NCI-H146 treated with DMSO at 0.1 percent for 48 hours (cell line): Measurements from ENCODE around the gene NLRP1.

Experiments
- DNase-seq: peaks from one replicate; lab custom pipeline; 2025; ENCODE audit not compliant: unreplicated experiment; lab: John Stamatoyannopoulos, UW

NLRP1 gene

DNA sequence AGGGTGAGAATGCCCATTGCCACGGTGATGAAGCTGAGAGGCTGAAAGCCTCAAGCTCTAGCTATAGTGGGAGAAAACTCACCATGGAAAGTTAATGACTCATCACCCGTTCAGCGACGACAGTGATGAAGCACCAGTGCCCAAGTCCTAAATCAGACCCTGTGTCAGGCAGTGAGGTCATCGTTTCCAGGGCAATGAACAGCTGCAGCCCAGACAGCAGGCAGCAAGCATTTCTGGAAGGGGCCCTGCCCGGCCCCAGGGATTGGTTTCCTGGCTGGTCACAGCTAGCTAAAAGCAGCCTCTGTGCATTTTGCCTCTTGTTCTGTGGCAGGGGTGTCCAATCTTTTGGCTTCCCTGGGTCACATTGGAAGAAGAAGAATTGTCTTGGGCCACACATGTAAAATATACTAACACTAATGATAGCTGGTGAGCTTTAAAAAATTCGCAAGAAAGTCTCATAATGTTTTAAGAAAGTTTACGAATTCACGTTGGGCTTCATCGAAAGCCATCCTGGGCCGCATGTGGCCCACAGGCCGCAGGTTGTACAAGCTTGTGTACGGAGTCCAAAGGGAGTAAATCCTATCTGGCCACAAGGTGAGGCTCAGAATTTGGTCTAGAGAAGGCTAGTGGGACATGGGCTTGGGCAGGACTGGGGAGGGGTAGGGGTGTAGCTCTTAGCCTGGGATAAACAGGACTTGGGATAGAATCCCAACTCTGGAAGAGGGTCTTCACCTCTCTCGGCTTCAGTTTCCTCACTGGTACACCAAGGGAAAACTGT lies 57.3 kb downstream of the NLRP1 start:
- no peak for DNase-seq

DNA sequence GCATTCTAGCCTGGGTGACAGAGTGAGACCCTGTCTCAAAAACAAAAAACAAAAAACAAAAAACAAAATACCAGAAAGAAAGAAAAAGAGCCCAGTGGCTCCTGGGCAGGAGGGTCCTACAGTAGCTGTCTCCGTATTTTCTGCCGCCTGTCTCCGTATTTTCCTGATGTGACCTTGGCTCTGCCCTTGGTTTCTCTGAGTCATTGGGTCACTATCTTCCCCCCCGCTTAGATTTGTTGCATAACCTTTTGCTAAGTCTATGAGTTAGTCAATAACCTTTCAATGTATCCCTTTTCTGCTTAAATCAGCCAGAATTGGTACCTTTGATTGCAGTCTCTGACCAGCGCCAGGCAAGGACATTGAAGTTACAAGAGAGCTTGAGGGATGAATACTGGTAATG lies 61.1 kb downstream of the NLRP1 start:
- no peak for DNase-seq

DNA sequence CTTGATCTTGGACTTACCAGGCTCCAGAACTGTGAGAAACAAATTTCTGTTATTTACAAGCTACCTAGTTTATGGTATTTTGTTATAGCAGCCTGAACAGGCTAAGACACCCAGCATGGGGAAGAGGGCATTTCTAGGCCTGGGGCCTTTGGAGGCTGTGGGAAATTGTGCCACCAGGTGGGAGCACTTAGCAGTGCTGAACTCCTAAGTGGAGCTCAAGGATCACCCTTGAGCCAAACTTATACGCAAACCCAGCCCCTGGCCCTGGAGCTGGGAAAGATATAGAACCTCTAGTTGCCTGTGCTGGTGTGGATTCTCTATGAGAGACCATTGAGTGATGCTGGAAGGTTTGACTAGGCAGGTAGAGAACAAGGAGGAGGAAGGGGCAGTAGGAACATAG lies 61.8 kb downstream of the NLRP1 start:
- no peak for DNase-seq

DNA sequence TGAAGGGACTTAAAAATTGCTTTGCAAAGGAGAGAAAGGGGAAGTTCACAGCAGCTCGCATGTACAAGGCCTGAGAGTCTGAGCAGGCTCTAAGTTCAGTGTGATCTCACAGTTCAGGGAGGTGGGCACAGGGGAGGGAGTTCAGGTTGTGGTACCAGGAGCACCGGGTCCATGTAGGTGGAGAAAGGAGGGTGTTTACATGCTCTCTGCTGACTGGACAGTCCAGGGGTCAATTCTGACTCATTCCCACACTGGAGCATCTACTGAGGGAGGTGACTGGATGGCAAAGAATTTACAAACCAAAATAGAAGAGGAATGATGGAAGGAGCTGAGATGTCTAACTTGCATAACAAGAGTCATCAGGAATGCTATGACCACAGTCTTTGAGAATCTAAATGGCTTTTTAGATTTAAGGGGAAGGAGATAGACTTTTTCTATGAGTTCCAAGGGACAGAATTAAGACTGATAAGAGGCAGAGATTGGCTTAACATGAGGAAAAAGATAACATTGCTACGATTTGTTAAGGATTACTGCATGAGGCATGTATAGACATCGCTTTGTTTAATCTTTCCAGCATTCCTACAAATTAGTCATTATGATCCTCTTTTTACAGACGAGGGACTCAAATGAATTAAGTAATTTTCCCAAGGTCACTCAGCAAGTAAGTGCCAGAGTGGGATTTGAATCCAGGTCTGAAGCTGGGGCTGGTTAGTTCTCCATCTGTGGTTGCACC lies 68.1 kb downstream of the NLRP1 start:
- no peak for DNase-seq

DNA sequence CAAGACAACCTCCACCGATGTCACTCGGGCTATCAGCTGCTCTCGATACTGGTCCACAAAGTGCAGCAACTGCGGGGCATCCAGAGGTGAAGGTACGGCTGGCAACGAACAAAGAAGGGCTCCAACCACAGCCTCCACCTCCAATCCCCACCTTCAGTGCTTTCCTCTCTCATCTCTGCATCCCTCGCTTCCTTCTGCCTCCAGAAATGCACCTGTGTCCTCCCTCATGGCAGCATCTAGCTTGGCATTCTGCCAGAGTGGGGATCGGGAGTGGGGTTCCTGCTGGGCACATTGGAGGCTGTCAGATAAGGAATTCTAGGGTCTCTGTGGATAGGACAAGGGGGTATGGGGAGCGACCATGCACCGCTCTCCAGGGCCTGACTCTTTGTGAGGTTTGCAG lies 69.3 kb downstream of the NLRP1 start:
- no peak for DNase-seq

DNA sequence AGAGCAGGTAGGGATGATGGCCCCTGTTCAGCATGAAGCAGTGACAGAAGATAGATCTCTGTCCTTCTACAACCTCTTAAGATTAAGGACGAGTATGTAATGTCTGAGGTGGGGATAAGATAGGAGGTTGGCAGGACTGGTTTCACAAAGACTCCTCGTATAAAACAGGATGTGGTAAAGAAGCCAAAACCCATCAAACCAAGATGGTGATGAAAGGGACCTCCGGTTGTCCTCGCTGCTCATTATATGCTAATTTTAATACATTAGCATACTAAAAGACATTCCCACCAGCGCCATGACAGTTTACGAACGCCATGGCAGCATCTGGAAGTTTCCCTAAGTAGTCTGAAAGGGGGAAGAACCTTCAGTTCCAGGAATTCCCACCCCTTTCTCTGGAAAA lies 70.7 kb downstream of the NLRP1 start:
- no peak for DNase-seq

DNA sequence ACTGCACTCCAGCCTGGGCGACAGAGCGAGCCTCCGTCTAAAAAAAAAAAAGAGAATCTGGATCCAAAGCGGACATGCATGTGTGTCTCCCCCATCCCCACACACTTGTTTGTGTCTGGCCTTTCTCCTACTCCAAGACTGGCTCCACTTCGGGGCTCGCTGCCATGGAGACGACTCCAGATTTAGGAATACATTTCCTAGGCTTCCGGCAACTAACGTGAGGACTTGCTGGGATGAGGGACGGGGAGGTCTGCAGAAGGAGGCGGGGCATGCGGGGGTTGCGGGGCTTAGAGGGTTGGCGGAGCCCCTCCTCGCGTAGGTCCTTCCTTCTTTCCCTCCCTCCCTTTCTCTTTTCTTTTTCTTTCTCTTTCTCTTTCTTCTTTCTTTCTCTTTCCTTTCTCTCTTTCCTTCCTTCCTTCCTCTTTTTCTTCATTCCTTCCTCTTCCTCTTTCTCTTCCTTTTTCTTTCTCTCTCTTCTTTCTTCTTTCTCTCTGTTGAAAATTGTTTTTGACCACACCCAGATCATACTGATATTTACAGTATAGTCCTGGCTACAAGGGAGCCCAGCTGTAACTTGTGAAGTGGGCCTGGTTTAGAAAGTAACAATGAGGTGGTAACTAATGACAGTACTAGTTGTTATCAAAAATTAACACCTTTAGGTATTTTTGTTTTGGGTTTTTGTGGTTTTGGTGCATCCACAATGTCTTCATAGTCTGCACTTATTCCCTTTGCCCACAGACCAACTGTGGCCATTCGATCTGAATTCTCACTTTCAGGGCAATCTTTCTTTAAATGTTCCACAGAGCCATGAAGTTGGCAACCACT lies 72.7 kb downstream of the NLRP1 start:
- DNase-seq = no peak

DNA sequence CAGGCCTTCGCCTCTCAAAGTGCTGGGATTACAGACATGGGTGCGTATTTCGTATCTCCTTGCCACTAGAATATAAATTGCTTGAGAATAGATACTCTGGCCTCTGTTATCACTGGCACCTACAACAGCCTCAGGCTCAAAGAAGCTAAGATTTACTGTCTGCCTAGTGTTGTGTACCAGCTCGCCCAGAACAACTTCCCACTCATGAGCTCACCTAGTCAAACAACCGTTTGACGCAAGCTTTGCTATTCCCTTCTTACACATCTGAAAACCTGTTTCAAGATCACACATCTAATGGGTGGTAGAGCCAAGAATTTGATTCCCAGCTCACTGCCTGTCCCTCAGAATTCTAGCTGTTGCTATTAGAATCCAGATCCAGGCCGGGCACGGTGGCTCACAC lies 73.5 kb downstream of the NLRP1 start:
- DNase-seq = no peak

DNA sequence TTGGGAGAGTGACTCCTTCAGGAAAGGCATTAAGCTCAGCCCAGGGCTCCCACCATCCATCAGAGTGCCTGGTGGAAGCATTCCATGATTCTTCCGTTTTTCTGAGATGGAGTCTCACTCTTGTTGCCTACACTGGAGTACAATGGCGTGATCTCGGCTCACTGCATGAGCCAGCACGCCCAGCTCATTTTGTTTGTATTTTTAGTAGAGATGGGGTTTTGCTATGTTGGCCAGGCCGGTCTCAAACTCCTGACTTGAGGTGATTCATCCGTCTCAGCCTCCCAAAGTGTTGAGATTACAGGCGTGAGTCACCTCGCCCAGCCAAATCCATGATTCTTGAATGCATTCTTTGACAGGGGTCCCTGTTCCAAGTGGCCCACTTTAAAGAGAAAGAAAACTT lies 74.8 kb downstream of the NLRP1 start:
- no peak for DNase-seq

DNA sequence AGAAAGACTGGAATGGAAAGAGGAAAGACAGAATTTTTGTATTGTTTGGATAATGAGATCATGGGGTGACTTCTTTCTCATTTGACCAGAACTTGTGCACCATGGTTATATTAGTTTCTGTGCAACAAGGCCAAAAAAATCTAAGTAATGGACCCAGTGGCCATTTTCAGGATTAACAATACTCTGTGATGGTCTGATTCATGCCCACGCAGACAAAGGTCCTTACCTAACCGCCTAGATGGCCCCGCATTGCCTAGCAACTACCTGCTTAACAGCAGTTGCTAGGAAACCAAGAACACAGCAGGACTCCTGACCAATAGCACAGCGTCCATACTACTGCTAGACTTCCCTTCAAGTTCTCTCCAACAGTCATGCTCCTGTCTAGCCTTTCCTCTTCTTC lies 75.5 kb downstream of the NLRP1 start:
- DNase-seq = peak; percentile 78

DNA sequence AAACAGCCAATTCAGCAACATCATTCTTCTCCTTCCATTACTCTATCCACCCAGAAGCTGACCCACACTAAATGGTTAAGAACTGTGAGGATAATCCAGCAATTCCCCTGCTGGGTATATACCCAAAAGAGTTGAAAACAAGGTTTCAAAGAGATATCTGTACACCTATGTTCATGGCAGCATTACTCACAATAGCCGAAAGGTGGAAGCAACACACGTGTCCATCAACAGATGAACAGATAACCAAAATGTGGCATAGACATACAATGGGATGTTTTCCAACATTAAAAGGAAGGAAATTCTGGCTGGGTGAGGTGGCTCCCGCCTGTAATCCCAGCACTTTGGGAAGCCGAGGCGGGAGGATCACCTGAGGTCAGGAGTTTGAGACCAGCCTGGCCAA lies 78.0 kb downstream of the NLRP1 start:
- no peak for DNase-seq

DNA sequence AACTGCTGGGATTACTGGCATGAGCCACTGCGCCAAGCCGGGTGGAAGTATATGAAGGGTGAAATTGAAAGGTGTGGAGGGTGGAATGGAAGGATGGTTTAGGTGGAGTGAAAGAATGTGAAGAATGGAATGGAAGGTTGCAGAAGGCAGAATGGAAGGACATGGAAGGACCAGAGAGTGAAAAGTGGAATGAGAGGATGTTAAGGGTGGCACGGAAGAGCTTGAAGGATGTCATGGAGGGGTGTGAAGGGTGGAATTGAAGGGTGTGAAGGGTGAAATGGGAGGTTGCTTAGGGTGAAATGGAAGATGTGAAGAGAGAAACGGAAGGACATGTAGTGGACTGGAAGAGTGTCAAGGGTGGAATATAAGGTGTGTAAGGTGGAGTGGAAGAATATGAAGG lies 81.8 kb downstream of the NLRP1 start:
- no peak for DNase-seq

DNA sequence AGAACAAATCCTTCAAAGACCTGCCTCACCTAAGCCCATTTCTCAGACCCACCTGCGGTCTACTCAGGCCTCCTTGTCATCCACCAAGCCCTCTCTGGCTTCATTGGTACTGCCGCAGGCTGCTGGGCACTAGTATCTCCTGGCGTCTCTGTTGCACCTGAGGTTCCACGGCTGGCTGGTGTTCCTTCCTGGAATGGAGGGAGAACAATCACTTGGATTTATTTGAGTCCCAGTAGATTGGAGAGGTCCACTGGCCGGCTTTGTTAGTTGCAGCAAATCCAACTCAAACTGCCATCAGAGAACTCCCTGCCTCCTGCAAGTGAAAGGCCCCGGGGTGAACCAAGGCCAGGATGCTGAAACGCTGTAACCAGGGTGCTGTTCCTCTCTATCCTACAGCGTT lies 82.6 kb downstream of the NLRP1 start:
- no peak for DNase-seq

DNA sequence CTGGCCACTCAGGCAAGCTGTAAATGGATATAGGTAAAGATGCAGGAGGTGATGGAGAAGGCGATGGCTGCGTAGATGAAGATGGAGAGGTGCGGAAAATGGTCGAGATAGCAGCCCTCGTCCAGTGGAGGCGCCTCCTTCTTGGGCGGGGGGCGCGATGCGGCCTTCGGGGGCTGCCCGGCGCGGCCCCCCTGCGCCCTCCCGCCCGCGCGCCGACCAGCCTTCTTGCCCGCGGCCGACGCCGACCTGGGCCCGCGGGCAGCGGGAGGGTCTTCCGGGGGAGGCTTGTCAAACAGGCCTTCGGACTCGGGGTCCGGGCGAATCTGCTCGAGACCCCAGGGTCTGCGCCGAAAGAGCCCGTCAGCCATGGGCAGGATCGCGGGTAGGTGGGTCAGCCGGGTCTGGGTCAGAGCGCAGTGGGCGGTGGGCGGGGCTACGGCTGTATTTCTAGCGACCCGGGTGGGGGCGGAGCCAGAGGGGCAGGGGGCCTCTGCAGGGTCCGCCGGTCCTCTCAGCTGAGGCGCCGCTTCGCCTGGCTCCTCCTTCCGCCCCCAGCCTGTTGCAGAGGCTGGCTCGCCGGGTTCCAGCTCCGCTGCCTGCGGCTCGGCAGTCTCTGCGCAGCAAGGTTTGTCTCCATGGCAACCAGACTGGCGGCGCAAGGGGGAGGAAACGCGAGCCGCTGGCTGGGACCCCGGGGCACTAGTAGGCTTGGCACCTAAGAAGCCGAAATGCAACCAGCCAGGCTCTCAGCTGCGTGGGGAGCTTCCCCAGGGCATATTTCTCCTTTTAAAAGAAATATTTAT lies 83.5 kb downstream of the NLRP1 start:
- peak; percentile 49 for DNase-seq

DNA sequence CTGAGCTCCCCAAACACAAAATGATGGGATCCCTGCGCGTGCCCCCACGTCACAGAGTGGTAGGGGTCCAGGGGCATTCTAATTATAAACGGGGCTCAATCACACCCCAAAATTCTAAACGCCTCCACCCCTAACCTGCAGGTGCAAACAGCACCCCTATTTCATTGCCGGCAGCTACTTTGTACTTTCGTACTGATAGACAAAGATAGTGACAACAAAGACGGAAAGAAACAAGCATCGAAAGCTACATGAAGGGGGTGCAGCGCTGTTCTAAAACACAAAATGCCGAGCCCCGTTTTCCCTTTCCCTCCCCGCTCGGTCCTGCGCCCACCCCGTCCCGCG lies 84.1 kb downstream of the NLRP1 start:
- DNase-seq = no peak

DNA sequence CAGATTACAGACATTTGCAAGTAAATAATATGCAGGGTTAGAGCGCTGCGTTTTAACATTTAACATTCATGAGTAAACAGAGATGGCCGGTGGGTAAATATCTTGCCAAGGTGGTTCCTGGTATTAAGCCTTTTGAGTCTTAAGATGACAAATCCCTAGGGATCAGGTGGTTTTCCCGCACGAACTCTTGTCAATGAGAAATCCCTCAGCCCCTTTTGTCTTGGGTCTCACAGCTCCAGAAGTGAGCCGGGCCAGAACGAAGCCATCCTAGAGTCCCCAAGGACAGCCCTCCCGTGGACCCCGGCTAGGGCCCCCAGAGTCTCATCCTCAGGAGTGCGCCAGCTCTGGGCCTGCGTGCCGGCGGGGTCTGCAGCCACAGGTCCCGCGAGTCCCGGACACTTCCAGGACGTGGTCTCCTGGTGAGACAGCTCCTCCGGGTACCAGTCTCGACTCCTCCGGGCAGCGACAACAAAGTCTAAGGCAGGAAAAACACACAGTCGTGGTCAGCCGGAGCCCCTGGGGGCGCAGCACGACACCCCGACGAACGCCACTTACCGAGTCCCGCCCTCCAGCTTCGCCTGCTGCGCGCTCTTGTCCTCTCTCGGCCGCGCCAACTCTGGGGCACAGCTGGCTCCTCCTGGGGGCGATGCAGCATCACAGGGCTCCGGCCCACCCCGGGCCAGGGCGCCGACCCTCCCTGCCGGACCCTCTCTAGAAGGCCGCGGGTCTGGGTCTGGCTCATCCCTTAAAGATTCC lies 84.7 kb downstream of the NLRP1 start:
- DNase-seq = no peak

DNA sequence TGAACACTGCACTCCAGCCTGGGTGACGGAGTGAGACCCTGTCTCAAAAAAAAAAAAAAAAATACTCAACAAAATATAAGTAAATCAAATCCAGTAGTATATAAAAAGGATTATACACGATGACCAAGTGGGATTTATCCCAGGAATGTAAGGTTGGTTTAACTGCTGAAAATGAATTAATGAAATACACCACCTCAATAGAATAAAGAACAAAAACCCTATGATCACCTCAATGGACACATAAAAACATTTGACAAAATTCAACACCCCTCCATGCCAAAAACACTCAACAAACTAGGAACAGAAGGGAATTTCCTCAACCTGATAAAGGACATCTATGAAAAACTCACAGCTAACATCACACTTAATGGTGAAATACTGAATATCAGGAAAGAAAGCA lies 91.3 kb downstream of the NLRP1 start:
- DNase-seq = no peak

DNA sequence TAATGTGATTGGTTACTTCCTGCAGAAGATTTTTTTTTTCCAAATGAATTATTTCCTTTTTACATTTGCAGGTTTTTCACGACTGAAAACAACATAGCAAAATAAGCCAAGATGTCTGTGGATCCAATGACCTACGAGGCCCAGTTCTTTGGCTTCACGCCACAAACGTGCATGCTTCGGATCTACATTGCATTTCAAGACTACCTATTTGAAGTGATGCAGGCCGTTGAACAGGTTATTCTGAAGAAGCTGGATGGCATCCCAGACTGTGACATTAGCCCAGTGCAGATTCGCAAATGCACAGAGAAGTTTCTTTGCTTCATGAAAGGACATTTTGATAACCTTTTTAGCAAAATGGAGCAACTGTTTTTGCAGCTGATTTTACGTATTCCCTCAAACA lies 95.6 kb downstream of the NLRP1 start:
- no peak for DNase-seq

DNA sequence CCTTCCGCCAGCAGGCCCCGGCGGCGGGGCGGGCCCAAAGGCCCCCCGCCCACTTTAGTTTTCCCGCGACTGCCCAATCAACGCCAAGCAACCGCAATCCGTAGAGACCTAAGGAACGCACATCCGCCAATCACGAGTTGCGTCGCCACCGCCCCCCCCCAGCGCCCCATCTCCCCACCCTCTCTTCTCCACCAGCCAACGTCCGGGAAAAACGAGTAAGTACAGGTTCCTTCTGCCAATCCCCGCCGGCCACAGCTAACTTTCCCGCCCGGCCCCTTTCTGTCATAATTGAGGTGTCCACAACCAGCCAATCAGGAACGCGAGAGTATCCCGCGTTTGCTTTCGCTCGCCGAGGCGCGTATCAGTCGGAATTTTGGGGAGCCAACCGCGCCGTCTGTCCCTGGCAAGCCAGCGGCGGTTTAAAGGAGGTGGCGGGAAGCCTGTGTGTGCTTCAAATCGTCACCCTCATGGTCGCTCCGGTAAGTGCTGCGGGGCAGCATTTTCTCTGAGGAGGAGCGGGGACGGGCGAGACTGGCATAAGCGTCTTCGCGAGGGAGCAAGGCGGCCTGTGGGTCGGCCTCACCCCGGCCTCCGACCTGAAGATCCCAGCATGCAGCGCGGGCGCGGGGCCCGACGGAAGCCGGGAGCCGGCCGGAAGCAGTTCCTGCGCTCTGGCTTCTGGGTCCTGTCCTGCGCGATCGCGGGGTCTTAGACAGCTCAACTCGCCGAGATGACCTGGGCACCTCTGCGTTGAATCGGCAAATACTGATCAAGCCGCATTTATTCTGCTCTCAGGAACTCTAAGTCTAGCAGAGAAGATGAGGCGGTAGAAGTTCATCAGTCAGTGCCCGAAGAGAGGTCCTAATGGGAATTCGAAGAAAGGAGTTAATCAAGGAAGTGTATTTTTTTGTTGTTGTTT lies 97.8 kb downstream of the NLRP1 start, which contains the start of gene MIS12:
TSS of gene MIS12 (plus strand) at position 361 of the 919 bp plus-strand sequence. CDS start 2,297 bp downstream, outside the sequence.
- DNase-seq = peak; percentile 98
